Activated CD4-positive, alpha-beta T cell treated with anti-CD3 and anti-CD28 coated beads, Interleukin-2, amount 50 U/mL, for 4 hours (primary cell): ENCODE results near the gene HEATR5B.

ENCODE experiments used
- DNase-seq, 2 experiments: peaks; one replicate each; pipeline ENCODE4 v3.0.0-alpha.2; 2020

HEATR5B gene

GRCh38 chr2:37083873-37084794 is at the start of gene HEATR5B, which contains the start of gene GPATCH11:
Gene HEATR5B (minus strand): TSS chr2:37084372. CDS start chr2:37083414, 958 bp downstream.
Gene GPATCH11 (plus strand): TSS chr2:37084518. CDS start chr2:37088382, 3,864 bp downstream.
- peak; percentile 88 to 90 for DNase-seq

GRCh38 chr2:37132914-37133313 is 48.7 kb upstream of the HEATR5B start:
- DNase-seq: no peak

GRCh38 chr2:37125416-37125815 is 41.2 kb upstream of the HEATR5B start:
- no peak for DNase-seq

GRCh38 chr2:37119157-37119556 is 35.0 kb upstream of the HEATR5B start:
- no peak for DNase-seq

DNA sequence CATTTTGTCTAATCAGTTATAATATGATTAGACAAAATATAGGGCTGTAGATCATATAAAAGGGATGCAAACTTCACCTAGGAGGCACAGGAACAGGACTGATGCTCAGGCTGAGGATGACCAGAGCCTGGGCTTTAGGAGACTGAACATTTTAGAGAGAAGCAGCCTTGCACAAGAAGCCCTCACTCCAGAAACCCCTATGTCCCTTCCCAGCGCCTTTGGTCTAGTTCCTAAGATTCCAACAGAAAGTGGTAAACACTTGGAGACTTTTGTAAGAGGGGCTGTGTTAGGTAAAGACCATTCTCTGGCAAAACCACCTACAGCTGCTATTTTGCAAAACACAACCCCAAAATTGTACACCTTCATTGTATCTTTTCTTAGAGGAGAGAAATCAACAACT is 33.4 kb upstream of the HEATR5B start:
- DNase-seq: no peak

DNA sequence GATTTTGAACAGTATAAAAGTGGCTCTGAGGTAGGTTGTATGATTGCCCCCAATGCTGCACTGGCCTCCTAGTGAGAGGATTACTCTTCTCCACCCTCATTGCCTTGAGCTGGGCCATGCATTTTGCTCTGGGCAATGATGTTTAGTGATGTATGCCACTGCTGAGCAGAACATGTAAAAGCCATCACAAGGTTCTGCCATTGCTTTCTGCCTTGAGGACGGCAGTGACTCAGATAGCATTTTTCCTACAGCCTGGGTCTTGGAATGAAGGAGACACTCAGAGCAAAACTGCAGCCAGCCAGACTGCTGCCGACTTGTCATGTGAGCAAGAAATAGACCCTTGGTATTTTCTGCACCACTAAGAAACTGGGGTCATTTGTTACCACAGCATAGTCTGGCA is 27.8 kb upstream of the HEATR5B start:
- no peak for DNase-seq

- DNase-seq: no peak
Measured at GRCh38 chr2:37110306-37111212, 26.4 kb upstream of the HEATR5B start.

DNA sequence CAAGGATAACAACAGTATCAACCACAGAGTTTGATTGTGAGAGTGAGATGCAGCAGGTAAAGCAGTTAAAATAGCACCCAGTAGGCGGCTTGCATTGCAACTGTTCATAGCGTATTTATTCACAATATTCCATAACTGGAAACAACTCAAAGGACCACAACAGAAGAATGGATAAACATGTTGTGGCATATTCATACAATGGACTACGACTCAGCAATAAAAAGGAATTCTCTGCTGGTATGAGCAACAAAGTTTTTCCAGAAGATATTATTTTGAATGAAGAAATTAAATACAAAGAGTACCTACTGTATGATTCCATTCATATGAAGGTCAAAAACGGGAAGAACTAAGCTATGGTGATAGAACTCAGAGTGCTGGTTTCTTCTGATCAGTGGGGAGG is 25.4 kb upstream of the HEATR5B start:
- DNase-seq: no peak

- DNase-seq: no peak
Measured at GRCh38 chr2:37105150-37105549, 21.0 kb upstream of the HEATR5B start.

DNA sequence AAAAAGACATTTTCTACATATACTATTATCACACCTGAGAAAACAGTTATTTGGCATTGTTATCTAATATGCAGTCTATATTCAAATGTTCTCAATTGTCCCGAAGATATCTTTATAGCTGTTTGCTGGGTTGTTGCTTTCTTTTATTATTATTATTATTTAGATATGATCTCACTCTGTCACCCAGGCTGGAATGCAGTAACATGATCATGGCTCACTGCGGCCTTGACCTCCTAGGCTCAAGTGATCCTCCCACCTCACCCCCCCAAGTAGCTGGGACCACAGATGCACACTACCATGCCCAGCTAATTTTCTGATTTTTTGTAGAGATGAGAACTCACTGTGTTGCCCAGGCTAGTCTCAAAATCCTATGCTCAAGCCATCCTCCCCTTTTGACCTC is 20.0 kb upstream of the HEATR5B start:
- DNase-seq: no peak

GRCh38 chr2:37102588-37102987 is 18.4 kb upstream of the HEATR5B start:
- no peak for DNase-seq

DNA sequence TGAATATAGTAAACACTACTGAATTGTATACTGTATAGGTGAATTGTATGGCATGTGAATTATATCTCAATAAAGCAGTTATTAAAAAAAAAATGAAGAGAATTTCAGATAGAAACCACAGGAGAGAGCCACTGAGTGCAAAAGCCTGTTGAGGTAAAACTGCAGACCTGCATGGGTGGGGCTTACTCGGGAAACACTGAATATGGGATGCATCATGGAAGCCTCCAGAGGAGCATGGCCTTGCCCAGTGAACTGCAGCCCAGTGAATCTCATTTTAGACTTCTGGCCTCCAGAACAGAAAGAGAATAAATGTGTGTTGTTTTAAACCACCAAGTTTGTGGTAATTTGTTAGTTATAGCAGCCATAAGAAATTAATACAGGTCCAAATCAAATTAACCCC is 15.9 kb upstream of the HEATR5B start:
- DNase-seq: no peak

DNA sequence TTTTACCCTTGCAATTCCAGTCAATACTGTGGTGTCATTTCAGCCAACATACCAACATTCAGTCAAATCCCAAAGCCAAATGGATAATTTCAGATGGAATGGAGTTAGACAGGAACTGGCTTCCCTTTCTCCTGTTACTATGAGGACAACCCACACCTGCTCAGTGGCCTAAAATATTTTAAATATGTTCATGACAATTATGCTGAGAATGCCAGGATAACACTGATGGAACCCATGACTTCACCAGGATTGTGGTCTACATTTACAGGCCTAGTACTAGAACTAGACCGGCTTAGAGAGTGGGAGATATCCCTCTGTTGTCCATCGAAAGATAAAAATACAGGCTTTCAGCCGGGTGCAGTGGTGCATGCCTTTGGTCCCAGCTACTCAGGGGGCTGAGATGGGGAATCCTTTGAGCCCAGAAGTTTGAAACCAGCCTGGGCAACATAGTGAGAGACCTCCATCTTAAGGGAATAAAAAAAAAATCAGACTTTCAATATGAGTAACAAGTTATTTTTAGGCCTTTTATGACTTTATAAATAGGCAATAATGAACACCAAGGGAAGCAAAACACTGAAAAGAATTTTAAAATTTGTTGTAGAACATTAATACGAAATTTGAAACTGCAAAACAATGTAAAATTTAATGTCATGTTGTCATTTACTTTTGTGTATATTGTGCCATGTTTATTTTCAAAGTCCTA is 14.4 kb upstream of the HEATR5B start:
- no peak for DNase-seq

GRCh38 chr2:37096568-37096967 is 12.4 kb upstream of the HEATR5B start:
- no peak for DNase-seq

DNA sequence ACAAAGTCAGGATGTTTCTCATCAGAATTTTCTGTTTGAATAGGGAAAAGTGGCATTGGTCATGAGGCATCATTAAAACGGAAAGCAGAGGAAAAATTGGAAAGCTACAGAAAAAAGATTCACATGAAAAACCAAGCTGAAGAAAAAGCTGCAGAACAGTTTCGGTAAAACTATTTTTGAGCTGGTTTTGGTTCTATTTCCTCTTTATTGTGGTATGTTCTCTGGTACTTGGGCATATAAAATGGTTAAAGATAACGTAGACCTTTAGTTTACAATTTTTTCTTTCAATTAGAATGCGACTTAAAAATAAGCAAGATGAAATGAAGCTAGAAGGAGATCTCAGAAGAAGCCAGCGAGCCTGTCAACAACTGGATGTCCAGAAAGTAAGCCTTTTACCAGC is 7.7 kb upstream of the HEATR5B start:
- no peak for DNase-seq

DNA sequence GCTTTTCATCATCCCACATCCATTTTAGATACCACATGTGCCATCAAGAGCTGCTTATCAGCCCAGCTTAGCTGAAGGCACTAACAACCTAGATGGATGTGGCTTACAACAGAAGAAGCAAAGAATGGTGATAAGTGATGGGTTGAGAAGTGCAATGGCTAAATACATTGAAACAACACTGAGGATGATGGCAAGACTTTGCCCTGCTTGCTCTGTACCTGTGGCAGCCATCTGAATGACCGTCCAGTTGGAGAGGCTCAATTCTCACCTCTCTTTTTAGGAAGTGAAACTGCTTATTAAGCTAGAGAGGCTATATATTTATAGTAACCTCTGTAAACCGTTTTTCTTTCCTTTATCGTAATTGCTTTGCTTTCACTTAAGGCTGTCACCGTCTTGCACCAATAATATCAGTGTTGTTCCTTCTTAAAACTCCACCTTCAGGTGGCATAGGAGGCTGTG is 5.9 kb upstream of the HEATR5B start:
- DNase-seq: no peak

GRCh38 chr2:37085731-37086147 is 1.6 kb upstream of the HEATR5B start:
- DNase-seq: no peak

GRCh38 chr2:37084797-37085196 is 625 bp upstream of the HEATR5B start:
- no peak for DNase-seq

- DNase-seq: no peak
Measured at GRCh38 chr2:37080689-37081088, 3.5 kb downstream of the HEATR5B start.

GRCh38 chr2:37080266-37080665 is 3.9 kb downstream of the HEATR5B start:
- DNase-seq: no peak

DNA sequence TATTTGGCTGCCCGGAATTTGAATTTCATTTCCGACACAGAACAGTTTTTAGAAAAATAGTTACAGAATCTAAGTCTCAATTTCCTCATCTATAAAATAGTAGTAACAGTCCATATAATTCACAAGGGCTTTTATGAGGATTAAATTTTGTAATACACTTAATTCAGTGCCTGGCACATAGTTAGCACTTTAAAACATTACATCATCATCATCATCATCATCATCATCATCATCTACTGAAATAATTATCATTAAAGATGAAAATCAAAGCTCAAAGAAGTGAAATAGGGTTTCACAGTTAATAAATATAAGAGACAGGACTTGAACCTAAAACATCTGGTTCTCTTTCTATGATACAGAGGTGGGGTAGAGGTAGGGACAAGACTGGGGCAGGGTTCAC is 13.2 kb downstream of the HEATR5B start:
- DNase-seq: no peak

DNA sequence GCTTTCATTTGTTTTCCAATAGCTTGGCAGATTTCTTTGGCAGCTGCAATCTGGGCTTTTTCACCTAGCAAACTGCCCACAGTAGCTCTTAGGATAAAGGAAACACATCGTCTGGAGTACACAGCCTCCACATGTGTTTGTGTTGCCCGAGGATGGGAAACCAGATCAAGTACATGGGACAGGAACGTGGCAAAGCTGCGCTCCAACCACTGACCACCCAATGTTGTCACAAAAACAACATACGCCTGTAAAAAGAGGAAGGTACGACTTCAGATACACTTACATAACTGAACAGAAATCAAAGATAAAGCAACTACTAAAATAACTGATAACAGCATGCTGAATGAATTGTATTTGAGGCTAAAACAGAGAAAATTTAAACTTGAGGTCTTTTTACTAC is 15.5 kb downstream of the HEATR5B start:
- DNase-seq: no peak

GRCh38 chr2:37061776-37062175 is 22.4 kb downstream of the HEATR5B start:
- DNase-seq: no peak
